Loucy (cell line): ENCODE measurements around the gene CHRM3.

Source experiments
- H2AFZ ChIP-seq: fragments of 200-600 bp; sonication (generic); 2 replicates; pipeline ENCODE4 v1.6.0; 2016; ENCODE audit warnings: antibody characterized with exemption, mild to moderate bottlenecking, low read length, moderate library complexity
- H3F3A ChIP-seq: fragments of 200-600 bp; 2 replicates; pipeline ENCODE4 v1.6.0; 2016; ENCODE audit warnings: antibody characterized with exemption, low read depth, mild to moderate bottlenecking
- H3K27me3 ChIP-seq: fragments of 200-600 bp; sonication (generic); 2 replicates; pipeline ENCODE4 v1.6.1; 2014; ENCODE audit warnings: low read length, mild to moderate bottlenecking; ENCODE audit not compliant: insufficient read depth, poor library complexity, severe bottlenecking
- H3K36me3 ChIP-seq: fragments of 200-600 bp; sonication (generic); 2 replicates; pipeline ENCODE4 v1.6.1; 2016; ENCODE audit warnings: low read length; ENCODE audit not compliant: insufficient read depth
- H3K4me1 ChIP-seq: fragments of 200-600 bp; sonication (generic); 2 replicates; pipeline ENCODE4 v1.5.1; 2014; ENCODE audit warnings: low read length, mild to moderate bottlenecking; ENCODE audit not compliant: insufficient read depth, poor library complexity, severe bottlenecking
- H3K4me2 ChIP-seq: fragments of 200-600 bp; sonication (generic); 2 replicates; pipeline ENCODE4 v1.6.0; 2014; ENCODE audit warnings: antibody characterized with exemption, low read length, low read depth, mild to moderate bottlenecking; ENCODE audit not compliant: poor library complexity, severe bottlenecking
- H3K4me3 ChIP-seq: fragments of 200-600 bp; sonication (generic); 2 replicates; pipeline ENCODE4 v1.5.1; 2014; ENCODE audit warnings: low read length, mild to moderate bottlenecking, mixed read lengths; ENCODE audit not compliant: poor library complexity, severe bottlenecking
- H3K79me2 ChIP-seq: fragments of 200-600 bp; sonication (generic); 2 replicates; pipeline ENCODE4 v1.6.1; 2014; ENCODE audit warnings: low read length; ENCODE audit not compliant: insufficient read depth
- H3K9ac ChIP-seq: fragments of 200-600 bp; sonication (generic); 2 replicates; pipeline ENCODE4 v1.6.0; 2014; ENCODE audit warnings: mild to moderate bottlenecking, low read depth, low read length, moderate library complexity; ENCODE audit not compliant: poor library complexity, severe bottlenecking
- H3K9me2 ChIP-seq: fragments of 200-600 bp; sonication (generic); replicated peaks from 2 replicates; pipeline ENCODE4 v1.6.1; 2016; ENCODE audit warnings: low read depth, low read length, mixed read lengths
- H3K9me3 ChIP-seq: fragments of 200-600 bp; sonication (generic); 2 replicates; pipeline ENCODE4 v1.6.1; 2014; ENCODE audit warnings: mild to moderate bottlenecking, antibody characterized with exemption, low read length, low read depth; ENCODE audit not compliant: insufficient read depth
- H4K20me1 ChIP-seq: fragments of 200-600 bp; sonication (generic); 2 replicates; pipeline ENCODE4 v1.6.0; 2014; ENCODE audit warnings: antibody characterized with exemption, low read length, mild to moderate bottlenecking; ENCODE audit not compliant: insufficient read depth, poor library complexity, severe bottlenecking
- EZH2phosphoT487 ChIP-seq: fragments of 200-600 bp; IDR thresholded peaks from 2 replicates; pipeline ENCODE4 v1.6.1; 2018; ENCODE audit warnings: antibody characterized with exemption, mild to moderate bottlenecking, moderate library complexity, borderline replicate concordance
- TF ChIP-seq, protein P1 (sequence below): fragments of 200-600 bp; sonication (generic); conservative IDR thresholded peaks from 2 replicates; pipeline ENCODE4 v1.5.1; 2014; ENCODE audit warnings: mild to moderate bottlenecking, antibody characterized with exemption, low read length

Gene CHRM3

GRCh38 chr1:239348635-239349353 lies 37.6 kb upstream of the CHRM3 start:
- Histone ChIP-seq H2AFZ (no peak overlapping the region), H3K36me3 (no peaks in the 10 kb centered on the region), H3K9ac (no peak overlapping the region), H3K9me3 (no peaks in the 10 kb centered on the region), H3K4me2 (no peak overlapping the region), H3F3A (no peaks in the 10 kb centered on the region), H3K9me2 (no peaks in the 10 kb centered on the region), H3K27me3 (no peaks in the 10 kb centered on the region), H3K4me1 (no peaks in the 10 kb centered on the region), H3K79me2 (no peaks in the 10 kb centered on the region), H3K4me3 (no peak overlapping the region), H4K20me1 (no peaks in the 10 kb centered on the region)
- TF ChIP-seq, protein P1, sequence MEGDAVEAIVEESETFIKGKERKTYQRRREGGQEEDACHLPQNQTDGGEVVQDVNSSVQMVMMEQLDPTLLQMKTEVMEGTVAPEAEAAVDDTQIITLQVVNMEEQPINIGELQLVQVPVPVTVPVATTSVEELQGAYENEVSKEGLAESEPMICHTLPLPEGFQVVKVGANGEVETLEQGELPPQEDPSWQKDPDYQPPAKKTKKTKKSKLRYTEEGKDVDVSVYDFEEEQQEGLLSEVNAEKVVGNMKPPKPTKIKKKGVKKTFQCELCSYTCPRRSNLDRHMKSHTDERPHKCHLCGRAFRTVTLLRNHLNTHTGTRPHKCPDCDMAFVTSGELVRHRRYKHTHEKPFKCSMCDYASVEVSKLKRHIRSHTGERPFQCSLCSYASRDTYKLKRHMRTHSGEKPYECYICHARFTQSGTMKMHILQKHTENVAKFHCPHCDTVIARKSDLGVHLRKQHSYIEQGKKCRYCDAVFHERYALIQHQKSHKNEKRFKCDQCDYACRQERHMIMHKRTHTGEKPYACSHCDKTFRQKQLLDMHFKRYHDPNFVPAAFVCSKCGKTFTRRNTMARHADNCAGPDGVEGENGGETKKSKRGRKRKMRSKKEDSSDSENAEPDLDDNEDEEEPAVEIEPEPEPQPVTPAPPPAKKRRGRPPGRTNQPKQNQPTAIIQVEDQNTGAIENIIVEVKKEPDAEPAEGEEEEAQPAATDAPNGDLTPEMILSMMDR, result no peak
- no peak for TF ChIP-seq EZH2phosphoT487

GRCh38 chr1:239349699-239350098 lies 36.7 kb upstream of the CHRM3 start:
- Histone ChIP-seq H3K9ac (no peak overlapping the region), H3K4me2 (no peak overlapping the region), H3K79me2 (no peaks in the 10 kb centered on the region), H3K9me3 (no peaks in the 10 kb centered on the region), H3K27me3 (no peaks in the 10 kb centered on the region), H2AFZ (no peak overlapping the region), H3K4me3 (no peak overlapping the region), H3K36me3 (no peaks in the 10 kb centered on the region), H3K9me2 (no peaks in the 10 kb centered on the region), H3K4me1 (no peaks in the 10 kb centered on the region), H3F3A (no peaks in the 10 kb centered on the region), H4K20me1 (no peaks in the 10 kb centered on the region)
- no peak for TF ChIP-seq EZH2phosphoT487

DNA sequence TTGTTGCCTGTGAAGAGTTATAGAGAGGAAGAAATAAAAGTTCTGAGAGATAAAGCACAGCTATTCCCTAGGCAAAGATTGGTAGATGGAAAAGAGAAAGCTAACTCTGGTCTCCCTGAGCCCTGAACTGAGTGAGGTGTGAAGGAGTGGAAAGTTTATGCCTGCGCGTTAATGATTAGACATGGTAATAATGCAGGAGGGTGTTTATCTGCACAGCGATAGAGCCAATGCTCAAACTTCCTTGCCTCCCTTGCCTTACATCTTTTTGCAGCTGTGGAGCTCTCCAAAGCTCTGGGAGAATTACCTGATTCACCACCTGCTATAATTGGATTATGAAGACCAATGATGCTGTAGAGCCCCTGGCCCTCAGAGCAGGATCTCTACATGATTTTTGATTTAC lies 32.8 kb upstream of the CHRM3 start:
- Histone ChIP-seq H3K36me3 (no peaks in the 10 kb centered on the region), H4K20me1 (no peaks in the 10 kb centered on the region), H3F3A (no peaks in the 10 kb centered on the region), H3K79me2 (no peaks in the 10 kb centered on the region), H3K9me2 (no peaks in the 10 kb centered on the region), H3K27me3 (no peaks in the 10 kb centered on the region), H3K4me2 (no peak overlapping the region), H3K9ac (no peak overlapping the region), H3K4me3 (no peak overlapping the region), H3K9me3 (no peaks in the 10 kb centered on the region), H3K4me1 (no peaks in the 10 kb centered on the region), H2AFZ (no peak overlapping the region)
- no peak for TF ChIP-seq EZH2phosphoT487
- TF ChIP-seq, protein P1, result no peak

DNA sequence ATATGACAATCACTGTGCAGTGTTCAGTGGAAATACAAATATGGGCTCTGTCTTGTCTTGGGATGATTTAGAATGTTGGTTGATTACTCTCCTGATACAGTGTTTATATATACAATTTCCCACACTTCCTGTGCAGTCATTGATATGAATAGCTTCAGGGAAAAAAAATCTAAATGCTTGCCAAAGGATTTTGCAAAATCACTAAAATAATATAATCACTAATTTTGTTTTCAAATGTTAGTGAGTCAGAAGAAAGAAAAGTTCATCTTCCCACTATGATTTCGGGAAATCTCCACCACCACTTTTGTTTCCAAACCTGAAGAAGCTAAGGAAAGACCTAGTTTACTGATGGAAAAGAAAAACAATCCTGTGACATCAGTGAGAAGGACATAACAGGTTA lies 32.1 kb upstream of the CHRM3 start:
- TF ChIP-seq, protein P1, result no peak
- no peak for TF ChIP-seq EZH2phosphoT487
- no peaks in the 10 kb centered on the region for H3K27me3 ChIP-seq
- no peaks in the 10 kb centered on the region for H3K4me1 ChIP-seq
- H3K79me2 ChIP-seq, result no peaks in the 10 kb centered on the region
- H3K4me2 ChIP-seq, result no peak overlapping the region
- no peaks in the 10 kb centered on the region for H3K9me2 ChIP-seq
- no peak overlapping the region for H3K9ac ChIP-seq
- no peaks in the 10 kb centered on the region for H3K36me3 ChIP-seq
- H3F3A ChIP-seq, result no peaks in the 10 kb centered on the region
- H3K9me3 ChIP-seq, result no peaks in the 10 kb centered on the region
- no peaks in the 10 kb centered on the region for H4K20me1 ChIP-seq
- H2AFZ ChIP-seq, result no peak overlapping the region
- H3K4me3 ChIP-seq, result no peak overlapping the region
